HepG2 (cell line): ENCODE results near the gene STIP1. TPM values are rescaled to one million over a fixed set of nuclear protein-coding genes. Genes with fewer than 3 reads are reported as not detected.

Experiments
- AHDC1 ChIP-seq: sonication (generic); formaldehyde crosslinking; IDR thresholded peaks from 2 replicates; pipeline ENCODE4 v1.5.1; 2020; ENCODE audit warnings: mild to moderate bottlenecking, missing genetic modification reagents, borderline replicate concordance
- CEBPB ChIP-seq: IDR thresholded peaks from 2 replicates; pipeline ENCODE4 v1.6.1; 2011; ENCODE audit warnings: low read depth, low read length, improper control_type of control experiment, borderline replicate concordance
- DNMT3B ChIP-seq: conservative IDR thresholded peaks from 2 replicates; pipeline ENCODE4 v1.6.1; 2016; ENCODE audit warnings: missing biosample characterization, control low read depth
- ETV5 ChIP-seq: IDR thresholded peaks from 2 replicates; pipeline ENCODE4 v1.6.1; 2018; ENCODE audit warnings: missing biosample characterization, missing genetic modification reagents, inconsistent platforms, borderline replicate concordance
- GATAD1 ChIP-seq: IDR thresholded peaks from 2 replicates; pipeline ENCODE4 v1.6.1; 2016; ENCODE audit warnings: missing genetic modification reagents, missing compliant biosample characterization
- HIVEP1 ChIP-seq: sonication (generic); formaldehyde crosslinking; IDR thresholded peaks from 2 replicates; pipeline ENCODE4 v1.4.0; 2020; ENCODE audit warnings: mild to moderate bottlenecking, missing genetic modification reagents
- KDM5B ChIP-seq: sonication (generic); formaldehyde crosslinking; IDR thresholded peaks from 2 replicates; pipeline ENCODE4 v1.4.0; 2020; ENCODE audit warnings: missing genetic modification reagents, mild to moderate bottlenecking, borderline replicate concordance
- MIXL1 ChIP-seq: IDR thresholded peaks from 2 replicates; pipeline ENCODE4 v1.6.1; 2016
- SIN3A ChIP-seq: IDR thresholded peaks from 2 replicates; pipeline ENCODE4 v1.6.1; 2011; ENCODE audit warnings: low read depth, mild to moderate bottlenecking, control low read depth, low read length, borderline replicate concordance
- U2AF2 ChIP-seq: fragments of 200-400 bp; formaldehyde crosslinking; IDR thresholded peaks from 2 replicates; pipeline ENCODE4 v1.6.1; 2017; ENCODE audit warnings: low read depth, mild to moderate bottlenecking, low read length
- ZSCAN12 ChIP-seq: sonication (generic); formaldehyde crosslinking; IDR thresholded peaks from 2 replicates; pipeline ENCODE4 v1.9.0; 2021; ENCODE audit warnings: mild to moderate bottlenecking, missing genetic modification reagents
- polyA plus RNA-seq, 8 experiments: library from polyadenylated mRNA; depleted of rRNA in 3 of 8; stranded (reverse) in 7 of 8; unstranded in 1 of 8; fragments of >200 nt; fragmentation: Illumina TruSeq in 4 of 8; extraction: Trizol in 4 of 8; gene quantifications; 2 replicates each; pipeline versions ENCODE4 v1.2.1 to v1.2.3, GENCODE V29; 2011 to 2016; ENCODE audit warnings: low read depth in 4 of 8, missing spikeins in 1 of 8, mixed read lengths in 1 of 8; ENCODE audit not compliant: insufficient read depth in 1 of 8
- total RNA-seq, 5 experiments: library from RNA; depleted of rRNA; stranded (reverse); fragments of >200 nt; fragmentation: Illumina TruSeq; extraction: Trizol; gene quantifications; 2 replicates each; pipeline ENCODE4 v1.2.3, GENCODE V29; 2016; ENCODE audit warnings: low read depth in 1 of 5
- TF ChIP-seq, protein P1 (sequence below): sonication (generic); formaldehyde crosslinking; IDR thresholded peaks from 2 replicates; pipeline ENCODE4 v1.5.0; 2020; ENCODE audit warnings: missing genetic modification reagents
- TF ChIP-seq, protein P2 (sequence below): sonication (generic); formaldehyde crosslinking; IDR thresholded peaks from 2 replicates; pipeline ENCODE4 v1.4.0; 2020; ENCODE audit warnings: missing genetic modification reagents
- TF ChIP-seq, protein P3 (sequence below): IDR thresholded peaks from 2 replicates; pipeline ENCODE4 v1.4.0; 2020; ENCODE audit warnings: mild to moderate bottlenecking, missing genetic modification reagents
- TF ChIP-seq, protein P4 (sequence below): IDR thresholded peaks from 2 replicates; pipeline ENCODE4 v1.6.1; 2016; ENCODE audit warnings: missing compliant biosample characterization, missing genetic modification reagents, borderline replicate concordance

Gene STIP1
- total and polyA plus RNA-seq, 2 of the 13 experiments (the other 11 are each of a cell fraction or from before 2014, with no cell fraction given): 81.1 to 217 TPM

- TF ChIP-seq AHDC1 (CRISPR knock-in tag) (no peak), ETV5 (CRISPR knock-in tag) (no peak), SIN3A (peak; percentile 19; the same call in 1 of the 2 replicates), HIVEP1 (CRISPR knock-in tag) (no peak), ZSCAN12 (CRISPR knock-in tag) (no peak), GATAD1 (CRISPR knock-in tag) (no peak), U2AF2 (no peak), DNMT3B (no peak), CEBPB (no peak), KDM5B (CRISPR knock-in tag) (peak; percentile 41; the same call in 1 of the 2 replicates), MIXL1 (CRISPR knock-in tag) (no peak)
- TF ChIP-seq, protein P1, sequence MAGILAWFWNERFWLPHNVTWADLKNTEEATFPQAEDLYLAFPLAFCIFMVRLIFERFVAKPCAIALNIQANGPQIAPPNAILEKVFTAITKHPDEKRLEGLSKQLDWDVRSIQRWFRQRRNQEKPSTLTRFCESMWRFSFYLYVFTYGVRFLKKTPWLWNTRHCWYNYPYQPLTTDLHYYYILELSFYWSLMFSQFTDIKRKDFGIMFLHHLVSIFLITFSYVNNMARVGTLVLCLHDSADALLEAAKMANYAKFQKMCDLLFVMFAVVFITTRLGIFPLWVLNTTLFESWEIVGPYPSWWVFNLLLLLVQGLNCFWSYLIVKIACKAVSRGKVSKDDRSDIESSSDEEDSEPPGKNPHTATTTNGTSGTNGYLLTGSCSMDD (CRISPR knock-in tag): no peak
- TF ChIP-seq, protein P2, sequence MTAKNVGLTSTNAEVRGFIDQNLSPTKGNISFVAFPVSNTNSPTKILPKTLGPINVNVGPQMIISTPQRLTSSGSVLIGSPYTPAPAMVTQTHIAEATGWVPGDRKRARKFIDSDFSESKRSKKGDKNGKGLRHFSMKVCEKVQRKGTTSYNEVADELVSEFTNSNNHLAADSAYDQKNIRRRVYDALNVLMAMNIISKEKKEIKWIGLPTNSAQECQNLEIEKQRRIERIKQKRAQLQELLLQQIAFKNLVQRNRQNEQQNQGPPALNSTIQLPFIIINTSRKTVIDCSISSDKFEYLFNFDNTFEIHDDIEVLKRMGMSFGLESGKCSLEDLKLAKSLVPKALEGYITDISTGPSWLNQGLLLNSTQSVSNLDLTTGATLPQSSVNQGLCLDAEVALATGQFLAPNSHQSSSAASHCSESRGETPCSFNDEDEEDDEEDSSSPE (CRISPR knock-in tag): no peak
- TF ChIP-seq, protein P3, sequence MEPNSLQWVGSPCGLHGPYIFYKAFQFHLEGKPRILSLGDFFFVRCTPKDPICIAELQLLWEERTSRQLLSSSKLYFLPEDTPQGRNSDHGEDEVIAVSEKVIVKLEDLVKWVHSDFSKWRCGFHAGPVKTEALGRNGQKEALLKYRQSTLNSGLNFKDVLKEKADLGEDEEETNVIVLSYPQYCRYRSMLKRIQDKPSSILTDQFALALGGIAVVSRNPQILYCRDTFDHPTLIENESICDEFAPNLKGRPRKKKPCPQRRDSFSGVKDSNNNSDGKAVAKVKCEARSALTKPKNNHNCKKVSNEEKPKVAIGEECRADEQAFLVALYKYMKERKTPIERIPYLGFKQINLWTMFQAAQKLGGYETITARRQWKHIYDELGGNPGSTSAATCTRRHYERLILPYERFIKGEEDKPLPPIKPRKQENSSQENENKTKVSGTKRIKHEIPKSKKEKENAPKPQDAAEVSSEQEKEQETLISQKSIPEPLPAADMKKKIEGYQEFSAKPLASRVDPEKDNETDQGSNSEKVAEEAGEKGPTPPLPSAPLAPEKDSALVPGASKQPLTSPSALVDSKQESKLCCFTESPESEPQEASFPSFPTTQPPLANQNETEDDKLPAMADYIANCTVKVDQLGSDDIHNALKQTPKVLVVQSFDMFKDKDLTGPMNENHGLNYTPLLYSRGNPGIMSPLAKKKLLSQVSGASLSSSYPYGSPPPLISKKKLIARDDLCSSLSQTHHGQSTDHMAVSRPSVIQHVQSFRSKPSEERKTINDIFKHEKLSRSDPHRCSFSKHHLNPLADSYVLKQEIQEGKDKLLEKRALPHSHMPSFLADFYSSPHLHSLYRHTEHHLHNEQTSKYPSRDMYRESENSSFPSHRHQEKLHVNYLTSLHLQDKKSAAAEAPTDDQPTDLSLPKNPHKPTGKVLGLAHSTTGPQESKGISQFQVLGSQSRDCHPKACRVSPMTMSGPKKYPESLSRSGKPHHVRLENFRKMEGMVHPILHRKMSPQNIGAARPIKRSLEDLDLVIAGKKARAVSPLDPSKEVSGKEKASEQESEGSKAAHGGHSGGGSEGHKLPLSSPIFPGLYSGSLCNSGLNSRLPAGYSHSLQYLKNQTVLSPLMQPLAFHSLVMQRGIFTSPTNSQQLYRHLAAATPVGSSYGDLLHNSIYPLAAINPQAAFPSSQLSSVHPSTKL (CRISPR knock-in tag): no peak
- TF ChIP-seq, protein P4, sequence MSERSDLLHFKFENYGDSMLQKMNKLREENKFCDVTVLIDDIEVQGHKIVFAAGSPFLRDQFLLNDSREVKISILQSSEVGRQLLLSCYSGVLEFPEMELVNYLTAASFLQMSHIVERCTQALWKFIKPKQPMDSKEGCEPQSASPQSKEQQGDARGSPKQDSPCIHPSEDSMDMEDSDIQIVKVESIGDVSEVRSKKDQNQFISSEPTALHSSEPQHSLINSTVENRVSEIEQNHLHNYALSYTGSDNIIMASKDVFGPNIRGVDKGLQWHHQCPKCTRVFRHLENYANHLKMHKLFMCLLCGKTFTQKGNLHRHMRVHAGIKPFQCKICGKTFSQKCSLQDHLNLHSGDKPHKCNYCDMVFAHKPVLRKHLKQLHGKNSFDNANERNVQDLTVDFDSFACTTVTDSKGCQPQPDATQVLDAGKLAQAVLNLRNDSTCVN (CRISPR knock-in tag): 0 out of 2 replicates have a peak, but pooled peaks have one; percentile 9
Observed at GRCh38 chr11:64251016-64251752, 65.2 kb downstream of the STIP1 start, which contains the start of gene PLCB3 (continued).
